Epithelial cell of alveolus of lung (primary cell): Measurements from ENCODE around the gene HRH1. TPM values are rescaled to one million over a fixed set of nuclear protein-coding genes. Genes with fewer than 3 reads are reported as not detected.

Source experiments
- total RNA-seq: library from RNA; depleted of rRNA; stranded (reverse); fragments of >200 nt; gene quantifications from 2 replicates; pipeline ENCODE4 v1.2.1, GENCODE V29; 2015

The HRH1 gene, protein sequence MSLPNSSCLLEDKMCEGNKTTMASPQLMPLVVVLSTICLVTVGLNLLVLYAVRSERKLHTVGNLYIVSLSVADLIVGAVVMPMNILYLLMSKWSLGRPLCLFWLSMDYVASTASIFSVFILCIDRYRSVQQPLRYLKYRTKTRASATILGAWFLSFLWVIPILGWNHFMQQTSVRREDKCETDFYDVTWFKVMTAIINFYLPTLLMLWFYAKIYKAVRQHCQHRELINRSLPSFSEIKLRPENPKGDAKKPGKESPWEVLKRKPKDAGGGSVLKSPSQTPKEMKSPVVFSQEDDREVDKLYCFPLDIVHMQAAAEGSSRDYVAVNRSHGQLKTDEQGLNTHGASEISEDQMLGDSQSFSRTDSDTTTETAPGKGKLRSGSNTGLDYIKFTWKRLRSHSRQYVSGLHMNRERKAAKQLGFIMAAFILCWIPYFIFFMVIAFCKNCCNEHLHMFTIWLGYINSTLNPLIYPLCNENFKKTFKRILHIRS
- 6.9 and 9.7 TPM in 2 replicates for total RNA-seq

DNA sequence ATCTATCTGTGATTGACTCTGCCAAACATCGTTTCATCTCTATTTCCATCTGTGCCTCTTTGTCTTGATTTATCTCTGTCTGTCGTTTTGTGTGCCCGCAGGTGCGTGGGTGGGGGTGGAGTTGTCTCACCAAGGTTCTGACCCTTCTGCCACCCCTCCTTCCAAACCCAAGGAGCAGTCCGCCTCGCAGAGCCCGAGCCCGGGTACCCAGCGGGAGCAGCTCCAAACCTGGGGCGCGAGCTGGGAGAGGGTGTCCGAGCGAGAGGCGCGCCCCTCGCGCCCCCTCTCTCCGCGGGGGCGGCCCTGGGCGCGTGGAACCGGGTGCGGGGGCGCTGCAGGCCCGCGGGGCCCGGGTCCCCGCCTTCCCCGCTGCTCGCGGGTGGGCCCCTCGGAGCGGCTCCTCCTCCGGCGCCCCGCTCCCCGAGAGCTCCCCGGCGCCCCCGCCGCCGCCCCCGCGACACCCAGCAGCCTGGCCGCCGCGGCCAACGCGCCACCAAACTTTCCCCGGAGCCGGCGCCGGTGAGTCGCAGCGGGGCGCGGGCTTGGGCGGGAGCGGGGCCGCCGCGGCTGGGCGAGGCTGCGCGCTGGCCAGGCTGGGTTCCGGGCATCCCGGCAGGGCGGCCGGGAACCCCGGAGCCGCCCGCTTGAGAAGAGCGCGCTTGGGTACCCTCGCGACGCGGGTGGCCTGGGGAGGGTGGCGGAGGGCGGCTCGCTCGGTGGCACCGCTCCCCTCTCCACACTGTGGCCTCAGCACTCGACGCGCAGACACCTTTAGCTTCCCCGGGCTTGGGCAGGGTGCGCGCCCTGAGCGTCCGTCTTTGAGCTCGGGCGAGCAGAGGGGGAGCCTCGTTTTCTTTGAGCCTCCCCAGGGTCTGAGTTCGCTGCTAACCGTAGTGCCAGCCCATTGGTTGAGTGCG, at the start of gene HRH1:
Gene HRH1 (plus strand): TSS at position 458 of the 917 bp plus-strand sequence. CDS start 104,545 bp downstream, outside the sequence.

DNA sequence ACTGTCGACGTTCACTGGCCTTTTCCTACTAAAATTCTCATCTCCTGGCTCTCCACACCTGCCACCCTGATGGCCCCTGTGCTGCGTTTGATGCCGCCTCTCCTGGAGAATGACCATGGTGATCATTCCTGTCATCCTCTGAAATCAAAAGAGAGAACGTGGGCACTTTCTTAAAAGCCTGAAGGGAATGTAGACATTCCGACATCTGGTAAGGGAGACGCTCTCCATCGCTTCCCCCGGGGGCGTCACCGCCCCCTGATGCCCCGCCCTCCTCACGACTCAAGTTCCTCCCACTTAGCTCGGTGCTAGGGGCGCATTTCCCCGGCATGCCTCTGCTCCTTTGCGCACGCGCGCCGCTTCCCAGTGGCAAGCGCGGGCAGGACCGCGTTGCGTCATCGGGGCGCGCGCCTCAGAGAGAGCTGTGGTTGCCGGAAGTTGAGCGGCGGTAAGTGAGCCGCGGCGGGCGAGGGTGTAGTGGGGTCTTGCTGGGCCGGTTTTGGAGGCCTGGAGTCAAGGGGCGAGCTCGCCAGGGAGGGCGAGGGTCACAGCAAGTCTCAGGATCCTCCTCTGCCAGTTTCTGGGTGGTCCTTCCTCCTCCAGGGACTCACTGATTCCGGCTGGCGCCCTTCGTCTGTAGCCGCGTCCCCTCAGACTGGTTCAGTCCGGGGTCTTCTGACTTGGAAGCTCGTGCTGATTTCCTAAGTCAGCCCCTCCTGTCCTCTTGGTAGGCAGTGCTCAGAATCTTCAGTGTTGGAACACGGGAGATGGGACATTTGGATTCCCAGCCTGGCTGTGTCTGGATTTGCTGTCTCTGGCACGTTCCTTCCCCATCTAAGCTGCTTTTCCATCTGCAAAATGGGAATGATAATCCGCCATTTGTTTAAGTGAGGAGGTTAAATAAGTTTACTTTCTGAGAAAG, 118.0 kb downstream of the HRH1 start, which contains the start of gene ATG7:
Gene ATG7 (plus strand): TSS at position 412 of the 919 bp plus-strand sequence. CDS start 26,299 bp downstream, outside the sequence.

Other genes starting within 250 kb of the HRH1 start
- not detected in 2 replicates for gene SLC6A1, start 161.7 kb upstream of the HRH1 start, total RNA-seq
- gene ATG7, start 117.9 kb downstream of the HRH1 start, total RNA-seq, result 19.2 and 45.8 TPM in 2 replicates